H1 (cell line): ENCODE results near the gene GLIPR2. TPM values are rescaled to one million over a fixed set of nuclear protein-coding genes. Genes with fewer than 3 reads are reported as not detected.

ENCODE experiments used
- CHD1 ChIP-seq: IDR thresholded peaks from 2 replicates; pipeline ENCODE4 v1.6.1; 2012; ENCODE audit warnings: low read depth, low read length, improper control_type of control experiment
- CHD2 ChIP-seq: IDR thresholded peaks from 2 replicates; pipeline ENCODE4 v1.6.1; 2012; ENCODE audit warnings: low read length, improper control_type of control experiment
- CHD7 ChIP-seq: fragments of 300-600 bp; sonication (generic); IDR thresholded peaks from 2 replicates; pipeline ENCODE4 v1.7.1; 2012; ENCODE audit warnings: low read length, moderate library complexity, mild to moderate bottlenecking, inconsistent platforms; ENCODE audit not compliant: insufficient replicate concordance
- CTBP2 ChIP-seq: IDR thresholded peaks from 2 replicates; pipeline ENCODE4 v1.7.0; 2011; ENCODE audit warnings: borderline replicate concordance, mild to moderate bottlenecking, moderate library complexity, mixed read lengths, low read length; ENCODE audit not compliant: insufficient read depth, insufficient read length
- EZH2 ChIP-seq: fragments of 200-600 bp; sonication (generic); IDR thresholded peaks from 2 replicates; pipeline ENCODE4 v1.7.1; 2012; ENCODE audit warnings: low read depth, mild to moderate bottlenecking, moderate library complexity, low read length, inconsistent platforms; ENCODE audit not compliant: severe bottlenecking
- PHF8 ChIP-seq: fragments of 200-600 bp; sonication (generic); conservative IDR thresholded peaks from 2 replicates; pipeline ENCODE4 v1.7.1; 2012; ENCODE audit warnings: low read depth, mild to moderate bottlenecking, inconsistent platforms, low read length, moderate library complexity
- POU5F1 ChIP-seq: IDR thresholded peaks from 2 replicates; pipeline ENCODE4 v1.6.1; 2011; ENCODE audit warnings: low read depth, mild to moderate bottlenecking, low read length, moderate library complexity
- SP1 ChIP-seq: IDR thresholded peaks from 2 replicates; pipeline ENCODE4 v1.6.1; 2011; ENCODE audit warnings: low read depth, low read length
- TEAD4 ChIP-seq: IDR thresholded peaks from 2 replicates; pipeline ENCODE4 v1.6.1; 2012; ENCODE audit warnings: low read depth, low read length, inconsistent platforms, mixed read lengths
- polyA plus RNA-seq, 7 experiments: library from polyadenylated mRNA; depleted of rRNA in 3 of 7; stranded (reverse) in 5 of 7; unstranded in 2 of 7; fragments of >200 nt in 5 of 7; fragments of 200-250 nt in 2 of 7; gene quantifications; 1 replicate in 5 of 7; 2 replicates in 1 of 7; 4 replicates in 1 of 7; pipeline versions ENCODE4 v1.2.1 to v1.2.3, GENCODE V29; 2011 to 2013; ENCODE audit warnings: missing spikeins in 2 of 7, mixed read lengths in 2 of 7
- total RNA-seq: library from RNA; stranded (reverse); fragmentation: NEBNext Ultra II Directional; extraction: Animal tissue kit (Norgen Biotek cat#: 25700); gene quantifications from 2 replicates; pipeline ENCODE4 v1.2.1, GENCODE V29; 2021

GLIPR2 gene
- total and polyA plus RNA-seq, 2 of the 8 experiments (the other 6 are each of a cell fraction or from before 2014, with no cell fraction given): 7.9 to 12.0 TPM

GRCh38 chr9:36091026-36091953 is 45.2 kb upstream of the GLIPR2 start (continued):
- no peak for TF ChIP-seq CHD7
- no peak for TF ChIP-seq PHF8
- no peak for TF ChIP-seq CTBP2
- no peak for TF ChIP-seq POU5F1
- no peak for TF ChIP-seq CHD1
- no peak for TF ChIP-seq EZH2
- TF ChIP-seq CHD2: no peak
- TF ChIP-seq TEAD4: peak; percentile 43; the same call in 1 of the 2 replicates
- no peak for TF ChIP-seq SP1
